Ovary (tissue), 3 donors: Measurements from ENCODE around the gene CACUL1.

Experiments used
- CTCF ChIP-seq, 3 donors: fragments of 450-650 bp in 2 of 3; fragments of 200-600 bp in 1 of 3; IDR thresholded peaks; one replicate each; pipeline versions ENCODE4 v1.5.1 to v1.8.0; 2016 to 2022; ENCODE audit warnings: antibody characterized with exemption in 3 of 3, mild to moderate bottlenecking in 1 of 3
- EP300 ChIP-seq: sonication (generic); formaldehyde crosslinking; IDR thresholded peaks from one replicate; pipeline ENCODE4 v1.6.1; 2017; ENCODE audit warnings: antibody characterized with exemption
- donor health status: DM: no; HTN: no; CAD: no.

- TF ChIP-seq CTCF (IDR thresholded peaks at IDR 0.05) (no peak), EP300 (no peak)
Measured at GRCh38 chr10:118689070-118689858, 65.5 kb downstream of the CACUL1 start.
